Kidney (tissue), 14 donors: ENCODE results near the gene FLII. TPM values are rescaled to one million over a fixed set of nuclear protein-coding genes. Genes with fewer than 3 reads are reported as not detected.

Experiments
- DNase-seq, 5 donors: peaks; one replicate each; pipeline ENCODE4 v3.0.0-alpha.2; 2013 to 2020
- FAIRE-seq: peaks from 2 replicates; lab custom pipeline; 2012; peaks lifted over from hg19 to GRCh38; lab: Jason Lieb, UNC
- H3K27ac ChIP-seq, 2 donors: one replicate each; pipeline ENCODE4 v1.7.0; 2013; ENCODE audit warnings: low read depth in 2 of 2, low read length in 2 of 2, inconsistent platforms in 1 of 2
- H3K27me3 ChIP-seq: one replicate; pipeline ENCODE4 v1.7.1; 2013; ENCODE audit warnings: low read length, inconsistent platforms; ENCODE audit not compliant: control insufficient read depth, insufficient read depth
- H3K36me3 ChIP-seq, 3 donors: one replicate each; pipeline versions ENCODE4 v1.7.0 to v1.7.1; 2013; ENCODE audit warnings: low read length in 3 of 3, control low read depth in 1 of 3, inconsistent platforms in 1 of 3; ENCODE audit not compliant: insufficient read depth in 3 of 3, control insufficient read depth in 2 of 3
- H3K4me1 ChIP-seq, 3 donors: one replicate each; pipeline versions ENCODE4 v1.7.0 to v1.7.1; 2013; ENCODE audit warnings: low read length in 3 of 3, inconsistent platforms in 1 of 3, low read depth in 1 of 3; ENCODE audit not compliant: control insufficient read depth in 2 of 3, insufficient read depth in 2 of 3
- H3K4me3 ChIP-seq, 3 donors: one replicate each; pipeline versions ENCODE4 v1.7.0 to v1.8.1; 2013; ENCODE audit warnings: low read length in 3 of 3, control low read depth in 1 of 3, inconsistent platforms in 1 of 3
- H3K9ac ChIP-seq, 3 donors: one replicate each; pipeline versions ENCODE4 v1.7.0 to v1.7.1; 2013; ENCODE audit warnings: low read length in 3 of 3, control low read depth in 1 of 3, inconsistent platforms in 1 of 3
- H3K9me3 ChIP-seq, 3 donors: one replicate each; pipeline versions ENCODE4 v1.7.0 to v1.7.1; 2013; ENCODE audit warnings: low read length in 3 of 3, control low read depth in 1 of 3, inconsistent platforms in 1 of 3; ENCODE audit not compliant: control insufficient read depth in 2 of 3, insufficient read depth in 1 of 3
- intact Hi-C: fragments of 100-400 bp; cut with DNase I; formaldehyde crosslinking; loops from one replicate; pipeline ENCODE4 v1.11.1; 2022
- polyA plus RNA-seq: library from polyadenylated mRNA; stranded (reverse); fragments of 350-450 nt; fragmentation: Illumina TruSeq; extraction: RNeasy Lipid Tissue Mini Kit (QIAGEN cat#74804); gene quantifications from one replicate; pipeline ENCODE4 v1.2.3, GENCODE V29; 2014; ENCODE audit warnings: low read depth, low replicate concordance; ENCODE audit not compliant: insufficient read depth
- total RNA-seq: library from RNA; stranded (reverse); fragmentation: NEBNext Ultra II Directional; extraction: Animal tissue kit (Norgen Biotek cat#: 25700); gene quantifications from one replicate; pipeline ENCODE4 v1.2.1, GENCODE V29; 2021
- TF ChIP-seq, protein P1 (sequence below): IDR thresholded peaks from 3 replicates; pipeline ENCODE4 v1.5.1; 2012; ENCODE audit warnings: mild to moderate bottlenecking, moderate library complexity, borderline replicate concordance; ENCODE audit not compliant: insufficient read depth; ENCODE audit errors: extremely low read depth
- donor health status: control.
- donor health status: control.
- donor health status: control.
- donor health status: control.
- donor health status: control.
- donor health status: DM: yes; HTN: yes; CAD: no.
- donor health status: Normal renal cell carcinoma (clear cell type).

The FLII gene
- total and polyA plus RNA-seq, 2 donors from 2014 or later: 139 to 301 TPM

DNA sequence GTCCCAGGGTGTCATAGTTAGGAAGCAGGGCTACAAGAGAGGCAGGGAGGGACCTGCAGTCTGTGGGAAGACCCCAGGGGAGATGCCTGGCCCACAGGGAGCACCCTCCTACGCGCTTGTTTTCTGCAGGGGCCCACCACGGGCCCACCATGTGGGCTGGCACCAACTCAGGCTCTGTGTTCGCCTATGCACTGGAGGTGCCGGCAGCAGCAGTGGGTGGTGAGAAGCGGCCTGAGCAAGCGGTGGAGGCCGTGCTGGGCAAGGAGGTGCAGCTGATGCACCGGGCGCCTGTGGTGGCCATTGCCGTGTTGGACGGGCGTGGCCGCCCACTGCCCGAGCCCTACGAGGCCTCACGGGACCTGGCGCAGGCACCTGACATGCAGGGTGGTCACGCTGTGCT lies 18.1 kb downstream of the FLII start:
- DNase-seq: no peak
- no peaks in the 10 kb centered on the region for H3K4me1 ChIP-seq
- TF ChIP-seq, protein P1, sequence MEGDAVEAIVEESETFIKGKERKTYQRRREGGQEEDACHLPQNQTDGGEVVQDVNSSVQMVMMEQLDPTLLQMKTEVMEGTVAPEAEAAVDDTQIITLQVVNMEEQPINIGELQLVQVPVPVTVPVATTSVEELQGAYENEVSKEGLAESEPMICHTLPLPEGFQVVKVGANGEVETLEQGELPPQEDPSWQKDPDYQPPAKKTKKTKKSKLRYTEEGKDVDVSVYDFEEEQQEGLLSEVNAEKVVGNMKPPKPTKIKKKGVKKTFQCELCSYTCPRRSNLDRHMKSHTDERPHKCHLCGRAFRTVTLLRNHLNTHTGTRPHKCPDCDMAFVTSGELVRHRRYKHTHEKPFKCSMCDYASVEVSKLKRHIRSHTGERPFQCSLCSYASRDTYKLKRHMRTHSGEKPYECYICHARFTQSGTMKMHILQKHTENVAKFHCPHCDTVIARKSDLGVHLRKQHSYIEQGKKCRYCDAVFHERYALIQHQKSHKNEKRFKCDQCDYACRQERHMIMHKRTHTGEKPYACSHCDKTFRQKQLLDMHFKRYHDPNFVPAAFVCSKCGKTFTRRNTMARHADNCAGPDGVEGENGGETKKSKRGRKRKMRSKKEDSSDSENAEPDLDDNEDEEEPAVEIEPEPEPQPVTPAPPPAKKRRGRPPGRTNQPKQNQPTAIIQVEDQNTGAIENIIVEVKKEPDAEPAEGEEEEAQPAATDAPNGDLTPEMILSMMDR: no peak
- no peak overlapping the region for H3K27ac ChIP-seq
- no peaks in the 10 kb centered on the region for H3K9me3 ChIP-seq
- H3K36me3 ChIP-seq: peaks cover 0 to 11% (median 8%) of the 10 kb centered on the region in 3 donors
- H3K9ac ChIP-seq: no peak overlapping the region
- no peak for FAIRE-seq
- H3K4me3 ChIP-seq: no peak overlapping the region
- intact Hi-C loops: no loop called here
- no peaks in the 10 kb centered on the region for H3K27me3 ChIP-seq

DNA sequence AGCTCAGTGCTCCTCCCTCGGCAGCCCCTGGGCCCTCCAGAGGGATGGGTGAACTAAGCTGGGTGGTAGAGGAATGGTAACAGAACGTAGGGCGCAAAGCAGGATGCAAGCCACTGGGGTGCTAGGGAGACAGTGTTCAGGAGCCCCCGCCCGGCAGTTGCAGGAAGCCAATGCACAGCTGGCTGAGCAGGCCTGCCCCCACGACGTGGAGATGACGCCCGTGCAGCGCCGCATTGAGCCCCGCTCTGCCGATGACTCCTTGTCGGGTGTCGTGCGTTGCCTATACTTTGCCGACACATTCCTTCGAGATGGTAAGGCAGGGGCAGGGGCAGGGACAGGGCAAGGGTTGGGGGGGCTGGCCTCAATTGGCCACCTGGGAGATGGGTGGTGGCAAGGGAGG lies 20.2 kb downstream of the FLII start:
- no peak overlapping the region for H3K9ac ChIP-seq
- TF ChIP-seq, protein P1: no peak
- FAIRE-seq (no peak), DNase-seq (no peak)
- no peaks in the 10 kb centered on the region for H3K27me3 ChIP-seq
- no peak overlapping the region for H3K27ac ChIP-seq
- no peaks in the 10 kb centered on the region for H3K4me1 ChIP-seq
- no peak overlapping the region for H3K4me3 ChIP-seq
- H3K9me3 ChIP-seq: no peaks in the 10 kb centered on the region
- intact Hi-C loops: no loop called here
- H3K36me3 ChIP-seq: peaks cover 0 to 7% (median 3%) of the 10 kb centered on the region in 3 donors

DNA sequence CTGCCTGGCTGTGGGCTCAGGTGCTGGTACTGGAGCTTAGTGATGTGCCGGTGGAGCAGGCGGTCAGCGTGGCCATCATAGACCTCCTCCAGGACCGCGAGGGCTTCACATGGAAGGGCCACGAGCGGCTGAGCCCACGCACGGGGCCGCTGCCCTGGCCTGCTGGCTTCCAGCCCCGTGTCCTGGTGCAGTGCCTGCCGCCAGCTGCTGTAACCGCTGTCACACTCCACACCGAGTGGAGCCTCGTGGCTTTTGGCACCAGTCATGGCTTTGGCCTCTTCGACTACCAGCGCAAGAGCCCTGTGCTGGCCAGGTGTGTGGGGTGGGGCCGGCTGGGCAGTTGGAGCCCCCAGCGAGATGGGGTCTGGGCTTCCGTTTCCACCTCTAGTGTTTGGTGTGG lies 21.1 kb downstream of the FLII start:
- FAIRE-seq: no peak
- peaks cover 0 to 7% (median 3%) of the 10 kb centered on the region in 3 donors for H3K36me3 ChIP-seq
- DNase-seq: peak in 1 of 5 donors; percentile 46
- TF ChIP-seq, protein P1: no peak
- no peaks in the 10 kb centered on the region for H3K4me1 ChIP-seq
- H3K9me3 ChIP-seq: no peaks in the 10 kb centered on the region
- intact Hi-C loops: no loop called here
- H3K4me3 ChIP-seq: no peak overlapping the region
- H3K27ac ChIP-seq: no peak overlapping the region
- no peak overlapping the region for H3K9ac ChIP-seq
- no peaks in the 10 kb centered on the region for H3K27me3 ChIP-seq

DNA sequence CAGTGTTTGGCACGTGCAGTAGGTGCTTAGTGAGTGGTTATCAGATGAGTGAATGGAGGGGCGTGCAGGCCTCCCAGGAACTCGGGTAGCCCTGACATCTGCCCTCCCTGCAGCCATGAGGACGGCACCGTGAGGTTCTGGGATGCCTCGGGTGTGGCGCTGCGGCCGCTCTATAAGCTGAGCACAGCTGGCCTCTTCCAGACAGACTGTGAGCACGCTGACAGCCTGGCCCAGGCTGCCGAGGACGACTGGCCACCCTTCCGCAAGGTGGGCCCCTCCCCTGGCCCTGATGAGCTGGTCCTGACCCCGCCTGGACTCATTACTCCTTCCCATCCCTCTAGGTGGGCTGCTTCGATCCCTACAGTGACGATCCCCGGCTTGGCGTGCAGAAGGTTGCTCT lies 22.0 kb downstream of the FLII start:
- Histone ChIP-seq H3K4me3 (no peak overlapping the region), H3K27ac (no peak overlapping the region), H3K36me3 (peaks cover 0 to 7% (median 3%) of the 10 kb centered on the region in 3 donors), H3K9me3 (no peaks in the 10 kb centered on the region), H3K9ac (no peak overlapping the region), H3K4me1 (no peaks in the 10 kb centered on the region), H3K27me3 (no peaks in the 10 kb centered on the region)
- FAIRE-seq (no peak), DNase-seq (peak in 1 of 5 donors; percentile 58)
- TF ChIP-seq, protein P1: no peak
- intact Hi-C loops: no loop called here
